Amniotic epithelial cell (primary cell): ENCODE measurements around the gene SARNP.
"Not testable (repeated sequence)": the region's sequence is repeated elsewhere in the genome, so short reads cannot be mapped to it uniquely, and the experiment has no call there.

Experiments
- DNase-seq: peaks from one replicate; pipeline ENCODE4 v3.0.0-alpha.2; 2010; ENCODE audit warnings: low read depth

SARNP gene, protein sequence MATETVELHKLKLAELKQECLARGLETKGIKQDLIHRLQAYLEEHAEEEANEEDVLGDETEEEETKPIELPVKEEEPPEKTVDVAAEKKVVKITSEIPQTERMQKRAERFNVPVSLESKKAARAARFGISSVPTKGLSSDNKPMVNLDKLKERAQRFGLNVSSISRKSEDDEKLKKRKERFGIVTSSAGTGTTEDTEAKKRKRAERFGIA

GRCh38 chr12:55817345-55818139 lies at the start of gene SARNP, which contains the start of gene ORMDL2:
TSS of gene SARNP (minus strand) at chr12:55817724. CDS start at chr12:55817701, 23 bp downstream.
TSS of gene ORMDL2 (plus strand) at chr12:55818041. CDS start at chr12:55819000, 959 bp downstream.
- DNase-seq = peak; percentile 100

DNA sequence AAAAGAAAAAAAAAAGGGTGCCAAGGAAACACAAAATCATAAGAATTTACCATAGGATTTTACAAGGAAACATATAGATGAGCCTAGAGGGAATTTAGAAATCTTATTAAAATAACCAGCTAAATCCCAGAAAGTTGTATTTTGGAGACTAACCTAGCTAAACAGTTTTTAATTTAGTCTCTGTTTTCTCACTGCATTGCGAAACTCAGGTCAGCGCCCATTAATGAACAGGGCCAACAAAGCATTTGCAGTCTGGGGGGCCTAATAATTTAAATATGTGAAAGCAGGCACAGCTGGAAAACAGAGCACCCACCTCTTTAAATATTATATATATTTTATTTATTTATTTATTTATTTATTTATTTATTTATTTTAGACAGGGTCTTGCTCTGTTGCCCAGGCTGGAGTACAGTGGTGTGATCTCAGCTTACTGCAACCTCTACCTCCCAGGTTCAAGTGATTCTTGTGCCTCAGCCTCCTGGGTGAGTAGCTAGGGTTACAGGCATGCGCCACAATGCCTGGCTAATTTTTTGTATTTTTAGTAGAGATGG lies 49.0 kb upstream of the SARNP start:
- not testable (repeated sequence) for DNase-seq

- no peak for DNase-seq
Measured at GRCh38 chr12:55865327-55865726, 47.8 kb upstream of the SARNP start.

GRCh38 chr12:55862931-55863330 lies 45.4 kb upstream of the SARNP start:
- not testable (repeated sequence) for DNase-seq

- DNase-seq = peak; percentile 26
Measured at GRCh38 chr12:55862286-55862685, 44.8 kb upstream of the SARNP start.

DNA sequence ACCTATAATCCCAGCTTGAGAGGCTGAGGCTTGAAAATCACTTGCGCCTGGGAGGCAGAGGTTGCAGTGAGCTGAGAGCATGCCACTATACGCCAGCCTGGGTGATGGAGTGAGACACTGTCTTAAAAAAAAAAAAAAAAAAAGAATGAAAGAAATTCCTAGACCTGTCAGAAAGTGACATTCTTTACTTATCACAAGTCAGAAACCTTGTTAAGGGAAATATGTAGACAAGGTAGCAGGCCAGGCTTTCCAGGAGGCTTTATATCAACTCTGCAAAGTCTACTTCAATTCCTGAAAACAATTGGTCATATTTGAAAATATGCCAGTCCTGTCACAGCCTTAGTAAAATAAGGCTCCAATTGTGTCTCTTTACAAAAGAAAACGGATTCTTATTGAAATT lies 44.3 kb upstream of the SARNP start:
- no peak for DNase-seq

- no peak for DNase-seq
Measured at GRCh38 chr12:55861396-55861795, 43.9 kb upstream of the SARNP start.

DNA sequence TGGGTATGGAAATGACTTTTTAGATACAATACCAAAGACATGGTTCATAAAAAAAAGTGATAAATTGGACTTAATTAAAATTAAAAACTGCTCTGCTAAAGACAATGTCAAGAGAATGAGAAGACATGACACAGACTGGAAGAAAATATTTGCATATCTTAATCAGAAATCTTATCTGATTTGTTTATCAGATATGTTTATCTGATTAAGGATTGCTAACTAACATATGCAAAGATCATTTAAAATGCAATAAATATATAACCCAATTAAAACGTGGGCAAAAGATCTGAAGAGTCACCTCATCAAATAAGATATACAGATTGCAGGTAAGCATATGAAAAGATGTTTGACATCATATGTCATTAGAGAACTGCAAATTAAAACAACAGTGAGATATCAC lies 35.2 kb upstream of the SARNP start:
- DNase-seq = no peak

GRCh38 chr12:55850893-55851292 lies 33.4 kb upstream of the SARNP start:
- DNase-seq = peak; percentile 53

- DNase-seq = no peak
Measured at GRCh38 chr12:55850401-55850800, 32.9 kb upstream of the SARNP start.

- no peak for DNase-seq
Measured at GRCh38 chr12:55849616-55850343, 32.3 kb upstream of the SARNP start.

DNA sequence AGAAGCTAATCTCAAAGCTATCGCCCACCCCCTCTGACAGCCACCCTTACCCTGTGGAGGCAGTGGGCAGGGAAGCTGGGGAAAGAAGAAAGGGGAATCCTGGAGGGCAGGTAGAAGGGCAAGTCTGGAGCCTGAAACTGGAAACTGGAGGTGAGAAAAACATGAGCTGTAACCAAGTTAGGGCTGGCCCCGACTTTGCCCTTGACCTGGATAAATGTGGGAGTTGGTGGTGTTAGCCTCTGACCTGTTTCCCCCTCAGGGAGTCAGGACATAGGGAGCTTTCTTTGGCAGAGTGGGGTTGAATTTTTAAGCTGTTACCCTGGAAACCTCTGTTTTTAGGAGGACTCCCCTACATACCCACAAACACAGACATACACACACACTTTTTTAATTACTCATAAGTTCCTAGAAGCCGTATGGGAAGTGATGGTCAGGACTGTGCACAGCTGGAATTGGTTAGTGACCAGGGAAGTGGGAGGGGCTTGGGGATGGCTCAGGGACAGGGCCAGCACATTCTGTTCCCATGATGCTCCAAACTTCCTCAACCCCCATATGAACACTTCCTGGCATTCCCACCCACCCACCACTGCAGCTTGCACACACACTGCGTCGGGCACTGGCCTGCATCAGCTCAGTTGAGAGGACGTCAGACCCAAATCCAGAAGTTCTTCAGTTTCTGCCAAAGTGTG lies 30.2 kb upstream of the SARNP start:
- peak; percentile 99 for DNase-seq

- DNase-seq = peak; percentile 63
Measured at GRCh38 chr12:55847033-55847432, 29.5 kb upstream of the SARNP start.

DNA sequence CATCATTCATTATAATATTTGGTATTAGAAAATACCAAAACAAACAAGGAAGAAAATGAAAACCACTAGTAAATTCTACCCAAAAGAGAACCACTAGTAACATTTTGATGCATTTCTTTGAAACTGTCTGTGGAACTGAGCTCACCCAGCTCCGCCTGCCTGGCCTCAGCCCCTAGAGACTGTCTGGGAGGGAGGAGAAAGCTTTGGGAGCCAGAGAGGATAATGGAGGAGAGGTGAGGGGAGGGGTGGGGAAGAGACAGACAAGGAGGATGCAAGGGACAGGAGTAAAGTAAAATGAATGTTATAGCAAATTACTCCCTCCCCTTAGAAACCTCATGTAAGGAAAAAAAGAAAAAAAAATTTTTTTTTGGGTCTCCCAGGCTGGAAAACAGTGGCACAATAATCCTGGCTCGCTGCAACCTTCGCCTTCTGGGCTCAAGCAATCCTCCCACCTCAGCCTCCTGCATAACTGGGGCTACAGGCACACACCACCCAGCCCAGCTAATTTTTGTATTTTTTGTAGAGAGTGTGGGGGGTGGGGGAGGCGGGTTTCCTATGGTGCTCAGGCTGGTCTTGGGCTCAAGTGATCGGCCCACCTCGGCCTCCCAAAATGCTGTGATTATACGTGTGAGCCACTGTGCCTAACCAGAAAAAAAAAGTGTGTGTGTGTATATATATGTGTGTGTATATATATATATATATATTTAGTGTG lies 28.4 kb upstream of the SARNP start:
- no peak for DNase-seq

DNA sequence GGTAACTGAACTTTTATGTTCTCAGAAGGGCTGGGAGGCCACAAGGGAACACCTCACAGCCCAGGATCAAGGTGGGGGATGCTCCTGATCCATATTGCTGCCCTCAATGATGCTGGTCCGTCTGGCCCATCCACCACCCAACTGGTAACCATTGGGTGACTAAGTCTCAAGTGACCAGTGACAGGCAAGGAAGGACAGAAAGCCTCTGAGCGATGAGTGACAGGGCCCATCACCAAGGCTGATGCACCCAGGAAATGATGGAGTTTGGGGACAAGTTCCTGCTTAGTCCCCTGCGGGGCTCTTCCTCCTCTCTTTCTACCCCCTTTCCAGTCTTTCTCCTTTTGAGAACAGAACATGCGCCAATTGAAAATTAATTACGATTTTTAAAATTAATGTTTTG lies 27.8 kb upstream of the SARNP start:
- no peak for DNase-seq

- DNase-seq = no peak
Measured at GRCh38 chr12:55844961-55845360, 27.4 kb upstream of the SARNP start.

DNA sequence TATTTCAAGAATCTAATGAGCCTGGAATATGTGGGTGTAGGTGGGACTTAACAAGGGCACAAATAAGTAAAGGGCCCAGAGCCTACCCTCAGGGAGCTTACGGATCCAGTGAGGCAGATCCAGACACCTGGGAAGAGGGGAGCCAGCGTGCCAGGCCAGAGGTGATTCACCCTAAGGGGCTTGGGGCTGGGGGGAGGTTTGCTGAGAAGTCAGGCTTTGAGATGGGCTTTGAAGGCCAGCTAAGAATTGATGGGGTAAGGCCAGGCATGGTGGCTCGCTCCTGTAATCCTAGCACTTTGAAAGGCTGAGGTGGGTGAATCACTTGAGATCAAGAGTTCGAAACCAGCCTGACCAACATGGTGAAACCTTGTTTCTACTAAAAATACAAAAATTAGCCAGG lies 25.9 kb upstream of the SARNP start:
- no peak for DNase-seq

DNA sequence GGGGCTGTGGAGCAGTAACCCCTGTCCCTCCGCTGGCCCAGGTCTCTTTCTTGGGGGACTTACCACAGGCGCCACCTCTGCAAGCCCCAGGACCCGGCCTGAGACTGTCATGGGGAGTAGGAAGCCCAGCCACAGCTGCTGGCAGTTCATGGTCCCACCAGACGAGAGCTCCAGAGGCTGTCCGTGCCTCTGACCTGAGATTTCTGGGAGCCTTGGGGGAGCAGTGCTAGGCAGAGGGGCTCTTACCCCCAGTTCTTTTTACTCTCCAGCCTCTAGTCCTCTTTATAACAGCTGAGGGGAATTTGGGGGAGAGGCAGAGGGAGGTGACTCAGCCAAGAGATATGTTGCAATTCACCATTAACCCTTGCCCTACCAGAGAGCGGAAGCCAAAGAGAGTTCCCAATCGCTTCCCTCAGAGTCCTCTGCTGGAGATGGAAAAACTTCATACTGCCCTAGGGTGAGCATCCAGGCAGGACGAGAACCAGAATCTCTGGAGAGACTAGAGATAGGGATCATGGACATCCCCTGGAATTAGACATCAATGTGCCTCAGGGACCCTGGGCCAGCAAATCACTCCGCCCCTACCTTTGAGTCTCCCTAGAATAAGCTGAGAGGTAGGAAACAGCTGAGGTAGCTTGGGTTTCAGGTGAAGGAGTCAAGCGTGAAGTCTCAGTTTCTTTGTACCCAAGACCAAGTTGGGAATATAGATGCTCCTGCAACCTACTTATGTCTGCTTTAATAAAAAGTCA lies 25.3 kb upstream of the SARNP start, which contains the start of gene MMP19:
MMP19 (minus strand) TSS at position 256 of the 749 bp plus-strand sequence; CDS start at position 150, 106 bp downstream.
- peak; percentile 82 for DNase-seq

DNA sequence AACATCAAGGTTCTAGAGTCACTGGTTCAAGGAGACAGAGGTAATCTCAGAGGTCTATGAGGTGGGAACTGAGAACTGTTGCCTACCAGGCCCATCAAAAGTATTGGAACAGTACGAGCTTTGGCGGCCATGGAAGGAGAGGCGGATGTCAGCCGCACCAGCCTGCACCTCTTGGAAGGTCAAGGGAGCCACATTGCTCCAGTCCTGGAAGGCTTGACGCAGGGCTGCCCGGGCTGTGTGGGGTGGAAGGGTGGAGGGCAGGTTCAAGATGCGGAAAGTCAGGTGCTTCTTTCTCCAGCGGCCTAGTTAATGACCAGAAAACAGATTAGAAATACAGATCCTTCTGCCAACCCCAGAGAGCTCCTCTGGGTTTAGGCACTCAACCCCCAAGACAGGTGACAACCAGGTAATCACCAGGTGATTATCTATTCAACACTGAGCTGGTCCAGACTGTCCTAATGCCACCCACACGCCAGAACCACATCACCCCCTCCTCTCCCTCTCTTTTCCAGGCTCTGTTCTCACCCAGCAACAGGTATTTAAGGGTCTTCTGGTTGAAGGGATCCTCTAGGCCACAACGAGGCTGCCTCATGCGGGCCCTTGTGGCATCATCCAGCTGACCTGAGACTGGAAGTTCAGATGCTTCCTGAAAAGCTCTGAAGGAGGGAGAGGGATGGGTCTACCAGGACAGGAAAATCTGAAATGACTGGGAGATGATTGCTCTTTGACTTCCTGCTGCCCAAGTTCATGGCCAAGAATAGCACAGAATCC lies 23.2 kb upstream of the SARNP start:
- no peak for DNase-seq
